ENCODE results near the gene RUSF1. TPM values are rescaled to one million over a fixed set of nuclear protein-coding genes. Genes with fewer than 3 reads are reported as not detected.

Gene RUSF1
- total RNA-seq, 2 donors from 2014 or later: 45.4 to 50.8 TPM

- peak overlapping the region; percentile 97 for H3K4me3 ChIP-seq (ENCODE audit: low read length)
- no peak for DNase-seq
- TF ChIP-seq CTCF (conservative IDR thresholded peaks at IDR 0.05): no peak
- Mint-ChIP-seq H3K27ac (peak overlapping the region; percentile 96), H3K4me3 (peak overlapping the region; percentile 86), H3K9me3 (no peaks in the 10 kb centered on the region), H3K4me1 (peaks cover 17% of the 10 kb centered on the region), H3K27me3 (ENCODE audit: insufficient read depth) (peaks cover 19% of the 10 kb centered on the region), H3K36me3 (ENCODE audit: low read depth) (no peaks in the 10 kb centered on the region)
- no peaks in the 10 kb centered on the region for H3K9me3 ChIP-seq (ENCODE audit: control insufficient read depth, low read length)
- H3K9ac ChIP-seq (ENCODE audit: extremely low read depth, low read length, poor library complexity, severe bottlenecking): peak overlapping the region; percentile 99
- WGBS, 2 experiments (ENCODE audit: insufficient coverage in 1 of 2, insufficient read length in 1 of 2): 64 to 65% methylated on average over 5 to 6 of the region's 6 CpGs
- peaks cover 3% of the 10 kb centered on the region for H3K36me3 ChIP-seq (ENCODE audit: control insufficient read depth, insufficient read depth, low read length)
- no peaks in the 10 kb centered on the region for H3K4me1 ChIP-seq (ENCODE audit: control insufficient read depth, insufficient read depth, low read length)
- H3K27ac ChIP-seq (ENCODE audit: low read depth, low read length): peak overlapping the region; percentile 61
- no peaks in the 10 kb centered on the region for H3K27me3 ChIP-seq (ENCODE audit: control insufficient read depth, insufficient read depth, low read length, poor library complexity, severe bottlenecking)
These were observed 560 bp upstream of the RUSF1 start for GRCh38 chr16:31508706-31509195.

- WGBS, 2 experiments (ENCODE audit: insufficient coverage in 1 of 2, insufficient read length in 1 of 2): 4 to 5% methylated on average over 4 to 12 of the region's 12 CpGs
- Mint-ChIP-seq H3K27ac (peak overlapping the region; percentile 92), H3K36me3 (ENCODE audit: low read depth) (no peaks in the 10 kb centered on the region), H3K4me3 (peak overlapping the region; percentile 86), H3K9me3 (no peaks in the 10 kb centered on the region), H3K27me3 (ENCODE audit: insufficient read depth) (peaks cover 13% of the 10 kb centered on the region), H3K4me1 (peaks cover 17% of the 10 kb centered on the region)
- H3K4me3 ChIP-seq (ENCODE audit: low read length): peak overlapping the region; percentile 97
- no peaks in the 10 kb centered on the region for H3K4me1 ChIP-seq (ENCODE audit: control insufficient read depth, insufficient read depth, low read length)
- H3K36me3 ChIP-seq (ENCODE audit: control insufficient read depth, insufficient read depth, low read length): peaks cover 3% of the 10 kb centered on the region
- H3K9ac ChIP-seq (ENCODE audit: extremely low read depth, low read length, poor library complexity, severe bottlenecking): peak overlapping the region; percentile 99
- no peaks in the 10 kb centered on the region for H3K27me3 ChIP-seq (ENCODE audit: control insufficient read depth, insufficient read depth, low read length, poor library complexity, severe bottlenecking)
- no peak for TF ChIP-seq CTCF (conservative IDR thresholded peaks at IDR 0.05)
- no peaks in the 10 kb centered on the region for H3K9me3 ChIP-seq (ENCODE audit: control insufficient read depth, low read length)
- peak overlapping the region; percentile 90 for H3K27ac ChIP-seq (ENCODE audit: low read depth, low read length)
- no peak for DNase-seq
These were observed 618 bp downstream of the RUSF1 start for GRCh38 chr16:31507617-31507928.

DNA sequence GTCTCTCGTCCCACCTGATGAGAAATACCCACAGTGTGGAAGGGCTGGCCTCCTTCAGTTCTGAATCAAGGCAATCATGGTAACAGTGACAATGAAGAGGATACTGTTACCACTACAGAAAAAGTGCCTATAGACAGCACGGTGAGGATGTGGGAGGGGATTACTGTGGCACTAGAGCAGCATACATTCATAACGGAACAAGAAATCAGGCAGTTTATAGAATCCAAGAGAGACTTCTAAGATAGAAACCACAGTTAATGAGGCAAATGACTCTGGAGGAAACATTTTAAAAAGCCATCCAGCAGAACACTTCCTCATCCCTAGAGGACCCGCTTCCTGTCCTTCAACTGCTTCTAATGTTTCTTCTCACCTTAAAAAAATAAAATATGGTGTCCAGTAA, 2.7 kb downstream of the RUSF1 start:
- no peaks in the 10 kb centered on the region for H3K4me1 ChIP-seq (ENCODE audit: control insufficient read depth, insufficient read depth, low read length)
- no peaks in the 10 kb centered on the region for H3K27me3 ChIP-seq (ENCODE audit: control insufficient read depth, insufficient read depth, low read length, poor library complexity, severe bottlenecking)
- no peaks in the 10 kb centered on the region for H3K9me3 ChIP-seq (ENCODE audit: control insufficient read depth, low read length)
- H3K9ac ChIP-seq (ENCODE audit: extremely low read depth, low read length, poor library complexity, severe bottlenecking): no peak overlapping the region
- H3K4me3 ChIP-seq (ENCODE audit: low read length): no peak overlapping the region
- H3K27ac Mint-ChIP-seq: no peak overlapping the region
- H3K27ac ChIP-seq (ENCODE audit: low read depth, low read length): no peak overlapping the region
- no peaks in the 10 kb centered on the region for H3K9me3 Mint-ChIP-seq
- H3K4me1 Mint-ChIP-seq: peaks cover 21% of the 10 kb centered on the region
- H3K4me3 Mint-ChIP-seq: no peak overlapping the region
- WGBS, 2 experiments (ENCODE audit: insufficient coverage in 1 of 2, insufficient read length in 1 of 2): 91 to 100% methylated on average over 4 of the region's 4 CpGs
- no peaks in the 10 kb centered on the region for H3K36me3 Mint-ChIP-seq (ENCODE audit: low read depth)
- TF ChIP-seq CTCF (conservative IDR thresholded peaks at IDR 0.05): no peak
- H3K27me3 Mint-ChIP-seq (ENCODE audit: insufficient read depth): peaks cover 5% of the 10 kb centered on the region
- peaks cover 3% of the 10 kb centered on the region for H3K36me3 ChIP-seq (ENCODE audit: control insufficient read depth, insufficient read depth, low read length)
- no peak for DNase-seq

Measured in endodermal cell (in vitro differentiated cells).